Transverse colon (tissue), 4 donors: ENCODE data around the gene TMEM143.

Source experiments
- CTCF ChIP-seq, 5 experiments: fragments of 200-600 bp in 3 of 5; fragments of 450-650 bp in 2 of 5; sonication (generic) in 3 of 5; IDR thresholded peaks; 1 replicate in 2 of 5; 2 replicates in 3 of 5; pipeline ENCODE4 v1.5.1; 2016 to 2017; ENCODE audit warnings: antibody characterized with exemption in 5 of 5, inconsistent platforms in 3 of 5, mild to moderate bottlenecking in 2 of 5, moderate library complexity in 1 of 5
- EP300 ChIP-seq: sonication (generic); formaldehyde crosslinking; IDR thresholded peaks from one replicate; pipeline ENCODE4 v1.6.1; 2017; ENCODE audit warnings: antibody characterized with exemption, low read depth
- POLR2AphosphoS5 ChIP-seq, 3 donors: sonication (generic); formaldehyde crosslinking; IDR thresholded peaks; one replicate each; pipeline ENCODE4 v1.6.1; 2016; ENCODE audit warnings: antibody characterized with exemption in 3 of 3

GRCh38 chr19:48325265-48325910, 38.4 kb downstream of the TMEM143 start, which contains the start of gene EMP3:
- TF ChIP-seq POLR2AphosphoS5 (IDR thresholded peaks at IDR 0.05), result peak; percentile 69 to 75 (median 73)
- TF ChIP-seq CTCF (IDR thresholded peaks at IDR 0.05), result no peak
- no peak for TF ChIP-seq EP300
